ENCODE data around the gene RABGGTA. TPM values are rescaled to one million over a fixed set of nuclear protein-coding genes. Genes with fewer than 3 reads are reported as not detected.
A peak's percentile ranks its signal among the peaks of the same experiment; 100 is the strongest.

The RABGGTA gene
- total and polyA plus RNA-seq, 2 donors = 14.8 to 40.4 TPM

- no peaks in the 10 kb centered on the region for H3K27me3 ChIP-seq (ENCODE audit: control insufficient read depth in 2 of 2, insufficient read depth in 1 of 2, low read length in 1 of 2)
- no peak for DNase-seq (ENCODE audit: low read depth in 6 of 9, low spot score in 9 of 9)
- no peaks in the 10 kb centered on the region for H3K9me3 ChIP-seq (ENCODE audit: control insufficient read depth in 2 of 2, insufficient read depth in 1 of 2, low read length in 1 of 2)
- peaks cover 5 to 6% of the 10 kb centered on the region in 2 donors for H3K36me3 ChIP-seq (ENCODE audit: control insufficient read depth in 2 of 2, insufficient read depth in 2 of 2, low read length in 1 of 2)
- 84% methylated on average over 3 of the region's 3 CpGs for WGBS
- peaks cover 11 to 30% of the 10 kb centered on the region in 2 donors for H3K4me1 ChIP-seq (ENCODE audit: control insufficient read depth in 2 of 2, insufficient read depth in 2 of 2, low read length in 2 of 2)
- H3K27ac ChIP-seq (ENCODE audit: low read depth in 1 of 2, low read length in 1 of 2) = no peak overlapping the region
- H3K4me3 ChIP-seq (ENCODE audit: low read length in 2 of 2) = no peak overlapping the region
These were observed 2.1 kb upstream of the RABGGTA start for GRCh38 chr14:24273422-24273998.

- H3K36me3 ChIP-seq (ENCODE audit: control insufficient read depth in 2 of 2, insufficient read depth in 2 of 2, low read length in 1 of 2) = peaks cover 5 to 9% of the 10 kb centered on the region in 2 donors
- no peaks in the 10 kb centered on the region for H3K9me3 ChIP-seq (ENCODE audit: control insufficient read depth in 2 of 2, insufficient read depth in 1 of 2, low read length in 1 of 2)
- no peaks in the 10 kb centered on the region for H3K27me3 ChIP-seq (ENCODE audit: control insufficient read depth in 2 of 2, insufficient read depth in 1 of 2, low read length in 1 of 2)
- no peak for DNase-seq (ENCODE audit: low read depth in 6 of 9, low spot score in 9 of 9)
- H3K4me1 ChIP-seq (ENCODE audit: control insufficient read depth in 2 of 2, insufficient read depth in 2 of 2, low read length in 2 of 2) = peaks cover 11 to 27% of the 10 kb centered on the region in 2 donors
- 96% methylated on average over 2 of the region's 2 CpGs for WGBS
- no peak overlapping the region for H3K4me3 ChIP-seq (ENCODE audit: low read length in 2 of 2)
- H3K27ac ChIP-seq (ENCODE audit: low read depth in 1 of 2, low read length in 1 of 2) = no peak overlapping the region
These were observed 1.1 kb upstream of the RABGGTA start for GRCh38 chr14:24272467-24272866.

GRCh38 chr14:24271834-24272263 lies 452 bp upstream of the RABGGTA start:
- WGBS = 22% methylated on average over 3 of the region's 3 CpGs
- Histone ChIP-seq H3K4me3 (ENCODE audit: low read length in 2 of 2) (peak overlapping the region; percentile 67 to 83), H3K27ac (ENCODE audit: low read depth in 1 of 2, low read length in 1 of 2) (peak overlapping the region; percentile 79 to 99), H3K36me3 (ENCODE audit: control insufficient read depth in 2 of 2, insufficient read depth in 2 of 2, low read length in 1 of 2) (peaks cover 5 to 13% of the 10 kb centered on the region in 2 donors), H3K4me1 (ENCODE audit: control insufficient read depth in 2 of 2, insufficient read depth in 2 of 2, low read length in 2 of 2) (peaks cover 11 to 26% of the 10 kb centered on the region in 2 donors), H3K27me3 (ENCODE audit: control insufficient read depth in 2 of 2, insufficient read depth in 1 of 2, low read length in 1 of 2) (no peaks in the 10 kb centered on the region), H3K9me3 (ENCODE audit: control insufficient read depth in 2 of 2, insufficient read depth in 1 of 2, low read length in 1 of 2) (no peaks in the 10 kb centered on the region)
- DNase-seq (ENCODE audit: low read depth in 6 of 9, low spot score in 9 of 9) = no peak

- H3K4me1 ChIP-seq (ENCODE audit: control insufficient read depth in 2 of 2, insufficient read depth in 2 of 2, low read length in 2 of 2) = peaks cover 11 to 26% of the 10 kb centered on the region in 2 donors
- no peaks in the 10 kb centered on the region for H3K27me3 ChIP-seq (ENCODE audit: control insufficient read depth in 2 of 2, insufficient read depth in 1 of 2, low read length in 1 of 2)
- H3K4me3 ChIP-seq (ENCODE audit: low read length in 2 of 2) = peak overlapping the region; percentile 67 to 83
- 17% methylated on average over 13 of the region's 13 CpGs for WGBS
- H3K36me3 ChIP-seq (ENCODE audit: control insufficient read depth in 2 of 2, insufficient read depth in 2 of 2, low read length in 1 of 2) = peaks cover 5 to 19% of the 10 kb centered on the region in 2 donors
- no peaks in the 10 kb centered on the region for H3K9me3 ChIP-seq (ENCODE audit: control insufficient read depth in 2 of 2, insufficient read depth in 1 of 2, low read length in 1 of 2)
- no peak for DNase-seq (ENCODE audit: low read depth in 6 of 9, low spot score in 9 of 9)
- peak overlapping the region; percentile 94 to 99 for H3K27ac ChIP-seq (ENCODE audit: low read depth in 1 of 2, low read length in 1 of 2)
These were observed 762 bp downstream of the RABGGTA start for GRCh38 chr14:24270537-24271133.

- H3K27me3 ChIP-seq (ENCODE audit: control insufficient read depth in 2 of 2, insufficient read depth in 1 of 2, low read length in 1 of 2) = no peaks in the 10 kb centered on the region
- no peaks in the 10 kb centered on the region for H3K9me3 ChIP-seq (ENCODE audit: control insufficient read depth in 2 of 2, insufficient read depth in 1 of 2, low read length in 1 of 2)
- H3K27ac ChIP-seq (ENCODE audit: low read depth in 1 of 2, low read length in 1 of 2) = no peak overlapping the region
- H3K4me1 ChIP-seq (ENCODE audit: control insufficient read depth in 2 of 2, insufficient read depth in 2 of 2, low read length in 2 of 2) = peaks cover 11 to 27% of the 10 kb centered on the region in 2 donors
- no peak overlapping the region for H3K4me3 ChIP-seq (ENCODE audit: low read length in 2 of 2)
- peaks cover 9 to 19% of the 10 kb centered on the region in 2 donors for H3K36me3 ChIP-seq (ENCODE audit: control insufficient read depth in 2 of 2, insufficient read depth in 2 of 2, low read length in 1 of 2)
- over 99% methylated on average over 14 of the region's 14 CpGs for WGBS
- no peak for DNase-seq (ENCODE audit: low read depth in 6 of 9, low spot score in 9 of 9)
These were observed 1.4 kb downstream of the RABGGTA start for GRCh38 chr14:24269910-24270536.

- Histone ChIP-seq H3K4me1 (ENCODE audit: control insufficient read depth in 2 of 2, insufficient read depth in 2 of 2, low read length in 2 of 2) (peaks cover 11 to 27% of the 10 kb centered on the region in 2 donors), H3K36me3 (ENCODE audit: control insufficient read depth in 2 of 2, insufficient read depth in 2 of 2, low read length in 1 of 2) (peaks cover 9 to 19% of the 10 kb centered on the region in 2 donors), H3K27me3 (ENCODE audit: control insufficient read depth in 2 of 2, insufficient read depth in 1 of 2, low read length in 1 of 2) (no peaks in the 10 kb centered on the region), H3K4me3 (ENCODE audit: low read length in 2 of 2) (no peak overlapping the region), H3K9me3 (ENCODE audit: control insufficient read depth in 2 of 2, insufficient read depth in 1 of 2, low read length in 1 of 2) (no peaks in the 10 kb centered on the region), H3K27ac (ENCODE audit: low read depth in 1 of 2, low read length in 1 of 2) (no peak overlapping the region)
- no peak for DNase-seq (ENCODE audit: low read depth in 6 of 9, low spot score in 9 of 9)
- 98% methylated on average over 8 of the region's 8 CpGs for WGBS
These were observed 2.0 kb downstream of the RABGGTA start for GRCh38 chr14:24269368-24269767.

GRCh38 chr14:24268225-24268624 lies 3.2 kb downstream of the RABGGTA start:
- H3K27me3 ChIP-seq (ENCODE audit: control insufficient read depth in 2 of 2, insufficient read depth in 1 of 2, low read length in 1 of 2) = no peaks in the 10 kb centered on the region
- H3K9me3 ChIP-seq (ENCODE audit: control insufficient read depth in 2 of 2, insufficient read depth in 1 of 2, low read length in 1 of 2) = no peaks in the 10 kb centered on the region
- WGBS = 98% methylated on average over 9 of the region's 9 CpGs
- no peak overlapping the region for H3K27ac ChIP-seq (ENCODE audit: low read depth in 1 of 2, low read length in 1 of 2)
- DNase-seq (ENCODE audit: low read depth in 6 of 9, low spot score in 9 of 9) = no peak
- H3K36me3 ChIP-seq (ENCODE audit: control insufficient read depth in 2 of 2, insufficient read depth in 2 of 2, low read length in 1 of 2) = peaks cover 9 to 19% of the 10 kb centered on the region in 2 donors
- peaks cover 11 to 21% of the 10 kb centered on the region in 2 donors for H3K4me1 ChIP-seq (ENCODE audit: control insufficient read depth in 2 of 2, insufficient read depth in 2 of 2, low read length in 2 of 2)
- no peak overlapping the region for H3K4me3 ChIP-seq (ENCODE audit: low read length in 2 of 2)

- H3K4me1 ChIP-seq (ENCODE audit: control insufficient read depth in 2 of 2, insufficient read depth in 2 of 2, low read length in 2 of 2) = peaks cover 11 to 20% of the 10 kb centered on the region in 2 donors
- H3K4me3 ChIP-seq (ENCODE audit: low read length in 2 of 2) = no peak overlapping the region
- H3K27me3 ChIP-seq (ENCODE audit: control insufficient read depth in 2 of 2, insufficient read depth in 1 of 2, low read length in 1 of 2) = no peaks in the 10 kb centered on the region
- H3K36me3 ChIP-seq (ENCODE audit: control insufficient read depth in 2 of 2, insufficient read depth in 2 of 2, low read length in 1 of 2) = peaks cover 9 to 19% of the 10 kb centered on the region in 2 donors
- no peak overlapping the region for H3K27ac ChIP-seq (ENCODE audit: low read depth in 1 of 2, low read length in 1 of 2)
- DNase-seq (ENCODE audit: low read depth in 6 of 9, low spot score in 9 of 9) = no peak
- WGBS = 98% methylated on average over 9 of the region's 9 CpGs
- no peaks in the 10 kb centered on the region for H3K9me3 ChIP-seq (ENCODE audit: control insufficient read depth in 2 of 2, insufficient read depth in 1 of 2, low read length in 1 of 2)
These were observed 3.9 kb downstream of the RABGGTA start for GRCh38 chr14:24267516-24267915.
